GM19240 (cell line): ENCODE measurements around the gene C12orf57.

ENCODE experiments used
- DNase-seq: peaks from one replicate; pipeline ENCODE4 v3.0.0; 2011; ENCODE audit warnings: low spot score; ENCODE audit not compliant: insufficient read length

Gene C12orf57

DNA sequence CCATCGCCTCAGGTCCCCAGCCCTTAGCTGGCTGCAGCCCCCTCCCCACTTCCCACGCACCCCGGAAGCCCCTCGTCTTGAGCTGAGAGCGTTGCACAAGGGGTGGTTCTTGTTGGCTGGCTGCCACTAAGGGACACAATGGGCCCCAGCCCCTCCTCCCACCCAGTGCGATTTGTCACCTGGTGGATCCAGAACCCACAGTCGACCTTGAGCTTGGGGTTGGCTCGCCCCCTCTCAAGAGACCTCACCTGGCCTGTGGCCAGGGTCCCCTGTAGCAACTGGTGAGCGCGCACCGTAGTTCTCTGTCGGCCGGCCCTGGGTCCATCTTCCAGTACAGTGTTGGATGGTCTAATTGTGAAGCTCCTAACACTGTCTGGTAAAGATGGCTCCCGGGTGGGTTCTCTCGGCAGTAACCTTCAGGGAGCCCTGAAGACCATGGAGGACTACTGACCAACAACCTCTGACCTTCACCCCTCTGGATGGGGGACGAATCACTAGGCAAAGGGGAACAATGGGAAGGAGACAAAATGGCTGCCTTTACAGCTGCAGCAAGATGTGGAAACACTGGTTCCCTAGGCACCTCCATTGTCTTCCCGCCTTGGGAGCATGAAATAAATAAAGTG is 20.1 kb downstream of the C12orf57 start:
- DNase-seq = no peak

DNA sequence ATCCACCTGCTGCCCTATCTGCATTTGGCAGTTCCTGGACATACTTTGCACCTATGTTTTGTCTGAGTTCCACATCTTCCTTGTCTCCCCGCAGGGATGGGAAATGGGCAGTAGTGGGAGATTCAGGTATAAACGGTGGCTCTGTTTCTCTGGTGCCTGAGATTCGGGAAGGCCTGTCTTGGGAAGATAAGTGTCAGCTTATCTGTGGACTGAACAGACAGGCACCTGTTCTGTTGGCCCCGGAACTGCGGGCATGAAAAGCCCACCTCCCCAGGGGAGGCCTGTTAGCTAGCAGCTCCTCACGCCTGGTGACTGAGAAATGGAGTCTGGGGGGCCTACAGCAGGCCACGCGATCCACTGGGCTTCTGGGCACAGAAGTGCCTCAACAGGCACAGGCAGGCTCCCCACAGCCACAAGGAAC is 20.8 kb downstream of the C12orf57 start:
- no peak for DNase-seq

DNA sequence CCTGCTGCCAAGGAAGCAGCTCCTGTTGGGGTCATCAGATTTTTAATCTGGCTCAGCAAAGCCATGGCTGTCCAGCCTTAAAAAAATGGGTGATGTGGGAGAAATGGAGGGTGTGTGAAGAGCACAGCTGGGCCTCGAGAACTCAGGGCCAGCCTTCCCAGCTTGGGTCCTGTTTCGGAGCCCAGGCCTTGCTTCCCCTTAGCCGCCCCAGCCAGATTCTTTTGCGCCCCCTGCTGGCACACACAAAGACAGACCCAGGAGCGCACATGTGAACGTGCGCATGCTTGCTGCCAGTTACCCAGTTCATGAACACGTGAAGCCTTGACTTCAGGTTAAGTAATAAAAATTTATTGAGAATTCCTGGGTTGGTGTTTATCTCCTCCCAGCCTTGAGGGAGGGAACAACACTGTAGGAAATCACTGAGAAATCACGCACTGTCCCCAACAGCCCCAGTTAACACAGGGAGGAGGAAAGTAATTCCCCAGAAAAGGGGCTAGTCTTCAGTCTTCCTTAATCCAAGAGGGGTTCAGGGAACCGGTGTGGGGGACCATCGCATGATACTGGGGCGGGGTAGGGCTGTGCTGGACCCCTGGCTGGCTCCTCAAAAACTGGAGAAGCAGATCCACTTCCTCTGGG is 21.3 kb downstream of the C12orf57 start:
- DNase-seq = peak; percentile 73

DNA sequence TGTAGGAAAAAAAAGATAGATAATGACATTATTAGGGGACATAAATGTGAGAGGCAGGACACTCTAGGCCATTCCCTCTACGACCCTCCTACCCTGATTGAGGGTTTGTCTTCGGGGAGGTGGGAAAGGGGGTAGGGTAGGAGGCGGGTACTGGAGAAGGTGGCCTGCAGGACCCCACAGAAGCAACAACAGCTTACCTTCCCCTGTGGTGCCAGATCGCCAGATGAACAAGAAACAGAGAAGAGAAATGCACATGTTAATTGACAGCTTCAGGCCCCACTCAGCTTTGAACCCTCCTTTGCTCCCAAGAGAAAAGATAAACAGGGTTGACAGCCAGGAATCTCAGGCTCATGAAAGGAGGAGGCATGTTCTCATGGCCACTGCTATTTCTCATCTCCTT is 21.9 kb downstream of the C12orf57 start:
- no peak for DNase-seq

DNA sequence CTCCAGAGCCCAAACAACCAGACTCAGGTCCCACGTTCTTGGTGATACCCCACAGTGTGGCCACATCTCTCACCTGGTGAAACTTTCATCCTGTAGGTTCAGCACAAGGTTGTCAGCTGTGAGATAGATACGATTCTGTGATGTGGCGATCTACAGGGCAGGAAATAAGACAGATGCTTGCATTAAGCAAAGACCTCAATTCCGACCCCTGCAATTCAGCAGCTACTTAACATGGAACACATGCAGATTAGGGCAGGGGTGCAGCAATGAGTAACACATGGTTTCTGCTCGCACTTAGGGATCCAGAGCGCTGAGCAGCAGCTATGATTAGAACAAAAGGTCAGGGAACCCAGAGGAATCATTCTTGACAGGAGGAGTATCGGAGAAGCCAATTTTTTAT is 22.5 kb downstream of the C12orf57 start:
- DNase-seq = no peak

DNA sequence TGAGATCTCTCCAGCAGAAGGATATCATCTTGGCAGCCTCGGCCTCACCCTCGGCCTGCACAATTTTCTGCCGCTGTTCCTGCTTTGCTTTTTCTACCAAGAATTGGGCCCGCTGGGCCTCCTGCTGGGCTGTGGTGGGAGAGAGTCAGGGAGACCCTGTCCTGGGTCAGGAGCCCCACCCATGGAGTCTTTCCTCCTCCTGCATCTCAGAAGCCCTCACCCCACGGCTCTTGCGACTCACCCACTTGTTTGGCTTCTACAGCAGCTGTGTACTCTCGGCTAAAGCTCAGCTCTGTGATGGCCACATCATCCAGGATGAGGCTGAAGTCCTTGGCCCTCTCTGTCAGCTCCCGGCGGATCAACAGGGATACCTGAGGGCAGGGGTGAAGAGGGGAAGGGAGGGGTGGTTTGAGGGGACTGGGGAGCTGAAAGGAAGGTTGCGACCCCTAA is 23.9 kb downstream of the C12orf57 start:
- DNase-seq = no peak

DNA sequence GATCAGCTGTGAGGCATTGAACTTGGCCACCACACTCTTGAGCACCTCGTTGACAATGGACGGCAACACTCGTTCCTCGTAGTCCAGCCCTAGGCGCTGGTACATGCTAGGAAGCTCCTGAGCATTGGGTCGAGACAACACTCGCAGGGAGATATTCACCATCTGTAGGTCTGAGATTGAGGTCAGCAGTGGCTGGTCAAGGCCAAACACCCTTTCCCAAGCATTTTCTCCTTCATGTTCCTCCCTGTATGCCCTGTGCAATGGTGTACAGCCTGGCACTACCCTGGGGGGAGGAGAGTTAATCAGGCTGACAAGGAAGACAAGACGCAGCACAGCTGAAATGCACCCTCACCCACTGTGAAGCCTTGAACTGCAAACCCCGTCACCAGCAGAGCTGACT is 24.6 kb downstream of the C12orf57 start:
- no peak for DNase-seq

DNA sequence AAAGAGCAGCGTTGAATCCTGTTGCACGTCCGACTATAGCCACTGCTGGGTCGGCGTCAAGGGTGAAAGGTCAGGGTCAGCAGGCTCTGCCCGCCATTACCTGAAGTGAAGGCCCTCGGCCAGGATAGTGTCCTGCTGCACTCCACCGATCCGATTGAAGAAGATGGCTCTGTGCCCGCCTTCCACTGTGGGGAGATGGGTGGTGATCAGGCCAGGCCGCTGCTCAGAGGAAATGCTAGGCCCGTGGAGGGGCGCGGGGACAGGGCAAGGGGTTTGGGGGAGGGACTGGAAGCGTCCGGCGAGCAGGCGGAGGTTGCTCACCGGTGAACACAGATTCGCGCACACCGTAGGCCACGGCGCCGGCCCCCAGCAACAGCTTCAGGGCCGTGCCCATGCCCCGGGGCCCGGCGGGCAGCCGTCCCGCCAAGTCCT is 26.3 kb downstream of the C12orf57 start:
- DNase-seq = no peak

DNA sequence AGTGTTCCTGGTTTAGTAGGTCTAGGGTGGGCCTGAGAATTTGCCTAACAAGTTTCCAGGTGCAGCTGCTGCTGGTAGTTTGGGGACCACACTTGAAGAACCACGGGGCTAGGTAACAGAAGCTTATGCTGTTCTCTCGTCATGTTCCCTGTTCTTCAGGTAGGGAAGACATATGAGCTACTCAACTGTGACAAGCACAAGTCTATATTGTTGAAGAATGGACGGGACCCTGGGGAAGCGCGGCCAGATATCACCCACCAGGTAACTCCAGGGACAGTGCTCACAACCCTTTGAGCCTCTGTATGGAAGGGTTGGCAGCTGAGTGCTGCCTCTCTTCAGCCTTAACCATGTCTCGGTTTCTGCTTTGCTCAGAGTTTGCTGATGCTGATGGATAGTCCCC is 30.4 kb downstream of the C12orf57 start:
- no peak for DNase-seq

DNA sequence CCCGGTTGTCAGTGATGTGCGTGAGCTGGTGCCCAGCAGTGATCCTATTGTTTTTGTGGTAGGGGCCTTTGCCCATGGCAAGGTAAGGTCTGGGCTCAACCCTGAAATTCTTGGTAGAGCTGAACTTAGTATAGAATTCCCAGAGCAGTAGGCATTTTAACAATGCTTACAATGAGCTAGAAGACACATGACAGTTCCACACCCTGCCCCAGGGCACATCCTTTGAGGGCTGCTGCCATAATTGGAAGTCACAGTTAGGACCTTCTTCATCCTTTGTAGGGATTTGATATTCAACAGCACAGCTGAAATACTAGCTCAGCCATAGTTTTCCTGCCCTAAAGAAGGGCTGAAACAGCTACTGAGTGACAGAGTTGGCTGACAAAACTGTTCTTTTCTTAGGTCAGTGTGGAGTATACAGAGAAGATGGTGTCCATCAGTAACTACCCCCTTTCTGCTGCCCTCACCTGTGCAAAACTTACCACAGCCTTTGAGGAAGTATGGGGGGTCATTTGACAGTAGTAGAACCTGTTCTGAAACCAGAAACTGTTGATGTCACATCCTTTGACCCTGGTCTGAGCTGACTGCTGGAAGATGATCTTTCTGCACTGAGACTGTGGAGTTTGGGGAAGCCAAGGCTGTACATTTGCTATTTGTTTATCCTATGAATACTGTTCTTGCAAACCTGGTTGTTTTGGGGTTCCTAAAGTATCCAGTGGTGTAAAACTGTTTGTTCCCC is 31.6 kb downstream of the C12orf57 start:
- DNase-seq = no peak

DNA sequence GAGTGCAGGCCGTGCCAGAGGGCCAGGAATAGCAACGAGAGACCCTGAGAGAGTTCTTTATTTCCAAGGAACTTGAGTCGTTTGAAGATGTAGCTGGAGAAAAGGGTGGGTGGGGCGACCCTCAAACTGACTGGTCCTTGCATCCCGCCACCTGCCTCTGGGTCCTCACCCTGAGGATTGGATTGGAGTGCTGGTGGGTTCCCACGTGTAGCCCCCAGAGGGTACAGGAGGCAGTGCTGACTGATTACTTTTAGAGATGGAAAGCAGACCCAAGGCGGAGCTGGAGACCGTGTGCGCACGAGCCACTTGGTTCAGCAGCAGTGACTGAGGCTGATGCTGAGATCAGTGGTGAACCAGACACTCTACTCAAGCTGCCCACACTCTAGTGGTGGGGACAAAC is 33.8 kb downstream of the C12orf57 start:
- DNase-seq = no peak

DNA sequence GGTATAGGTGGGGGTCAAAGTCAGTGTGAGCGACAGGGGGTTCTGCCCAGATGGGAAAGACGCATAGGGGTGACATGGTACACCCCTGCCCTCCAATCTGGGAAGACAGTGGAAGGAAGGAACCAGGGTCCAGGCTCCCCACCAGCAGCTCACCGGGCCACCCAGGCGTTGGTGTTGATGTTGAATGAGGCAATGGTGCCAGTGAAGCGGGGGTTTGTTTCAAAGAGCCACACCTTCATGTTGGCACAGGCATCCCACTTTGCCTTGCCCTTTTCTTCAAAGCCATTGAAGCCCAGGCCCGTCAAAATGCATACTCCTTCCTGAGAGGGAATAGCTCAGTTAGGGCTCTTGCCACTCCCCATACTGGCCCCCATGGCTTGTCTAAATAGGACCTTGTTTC is 34.4 kb downstream of the C12orf57 start:
- DNase-seq = no peak

DNA sequence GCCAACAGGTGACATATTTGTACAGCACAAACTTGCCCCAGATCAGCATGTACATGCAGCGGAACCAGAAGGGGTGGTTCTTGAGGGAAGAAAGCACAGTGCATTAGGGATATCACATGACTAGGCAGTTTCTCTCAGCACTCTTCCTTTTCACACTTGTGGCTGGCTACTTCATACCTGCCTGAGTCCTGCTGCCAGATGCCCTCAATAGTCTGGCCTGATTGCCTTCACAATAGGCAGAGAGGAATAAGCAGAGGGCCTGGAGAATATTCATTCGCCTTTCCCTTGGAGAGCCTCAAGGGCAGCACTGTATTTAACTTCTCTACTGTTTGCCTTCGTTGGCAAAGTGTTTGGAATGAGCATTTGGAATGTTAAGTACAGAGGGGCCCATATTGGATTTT is 34.8 kb downstream of the C12orf57 start:
- DNase-seq = no peak

DNA sequence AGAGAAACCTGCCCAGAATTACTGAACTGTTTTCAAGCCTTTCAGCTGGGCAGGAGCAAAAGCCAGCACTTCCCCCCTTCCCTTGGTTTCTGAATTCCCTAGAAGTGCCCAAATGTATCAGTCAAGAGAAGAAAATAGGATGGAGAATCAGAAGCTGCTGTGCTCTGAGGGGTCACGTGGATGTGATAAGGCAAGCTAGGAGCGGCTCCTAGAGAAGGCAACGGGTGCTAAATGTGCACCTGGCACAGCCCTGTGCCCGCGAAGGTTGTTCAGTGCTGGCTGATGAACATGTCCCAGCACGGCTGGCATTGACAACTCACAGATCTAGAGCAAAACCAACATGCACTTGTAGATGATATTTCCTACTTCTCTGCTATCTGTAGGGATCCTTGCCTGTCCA is 35.2 kb downstream of the C12orf57 start:
- no peak for DNase-seq

DNA sequence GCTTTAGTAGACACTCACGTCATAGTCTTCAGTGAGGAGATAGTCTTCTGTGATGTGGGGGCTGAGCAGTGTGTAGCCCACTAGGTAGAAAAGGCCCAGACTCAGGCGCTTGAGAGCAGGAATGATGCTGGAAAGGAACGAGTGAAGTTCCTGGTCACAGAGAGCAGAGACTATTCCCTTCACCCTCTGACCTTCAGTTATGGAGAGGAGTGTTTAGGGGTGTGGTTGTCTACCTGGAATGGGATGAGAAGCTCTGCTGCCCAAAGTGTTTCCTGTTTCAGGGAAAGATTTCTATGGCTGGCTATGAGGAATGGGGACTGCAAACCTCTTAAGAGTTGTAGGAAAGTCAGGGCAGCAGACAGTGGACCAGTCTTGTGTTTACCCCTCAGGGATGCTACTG is 35.6 kb downstream of the C12orf57 start:
- DNase-seq = no peak

DNA sequence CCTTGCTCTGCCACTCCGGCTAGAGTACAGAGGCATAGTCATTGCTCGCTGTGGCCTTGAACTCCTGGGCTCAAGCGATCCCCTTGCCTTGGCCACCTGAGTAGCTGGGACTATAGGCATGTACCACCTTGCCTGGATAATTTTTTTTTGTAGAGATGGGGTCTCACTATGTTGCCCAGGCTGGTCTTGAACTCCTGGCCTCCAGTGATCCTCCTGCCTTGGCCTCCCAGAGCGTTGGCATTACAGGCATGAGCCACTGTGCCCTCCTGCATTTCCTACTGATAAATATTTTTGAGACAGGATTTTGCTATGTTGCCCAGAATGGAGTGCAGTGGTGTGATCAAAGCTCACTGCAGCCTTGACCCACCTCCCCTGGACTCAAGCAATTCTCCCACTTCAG is 36.3 kb downstream of the C12orf57 start:
- DNase-seq = no peak

DNA sequence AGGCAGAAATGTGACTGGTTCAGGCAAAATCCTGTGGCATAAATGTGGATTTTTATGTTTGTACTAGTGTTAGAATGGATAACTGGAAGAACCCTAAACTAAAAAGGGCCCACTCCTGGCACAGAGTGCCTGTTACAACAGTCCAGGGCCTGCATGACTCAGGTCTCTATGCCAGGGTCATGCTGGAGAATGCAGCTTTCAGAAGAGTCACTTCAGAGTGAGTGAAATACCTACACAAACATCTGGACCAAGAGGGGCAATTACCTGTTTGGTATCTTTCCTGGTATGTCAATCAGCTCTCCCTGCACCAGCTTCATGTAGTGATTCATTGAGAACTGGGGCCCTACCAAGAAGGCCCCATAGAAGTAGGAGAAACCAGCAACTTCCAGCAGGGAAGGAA is 36.9 kb downstream of the C12orf57 start:
- DNase-seq = no peak

DNA sequence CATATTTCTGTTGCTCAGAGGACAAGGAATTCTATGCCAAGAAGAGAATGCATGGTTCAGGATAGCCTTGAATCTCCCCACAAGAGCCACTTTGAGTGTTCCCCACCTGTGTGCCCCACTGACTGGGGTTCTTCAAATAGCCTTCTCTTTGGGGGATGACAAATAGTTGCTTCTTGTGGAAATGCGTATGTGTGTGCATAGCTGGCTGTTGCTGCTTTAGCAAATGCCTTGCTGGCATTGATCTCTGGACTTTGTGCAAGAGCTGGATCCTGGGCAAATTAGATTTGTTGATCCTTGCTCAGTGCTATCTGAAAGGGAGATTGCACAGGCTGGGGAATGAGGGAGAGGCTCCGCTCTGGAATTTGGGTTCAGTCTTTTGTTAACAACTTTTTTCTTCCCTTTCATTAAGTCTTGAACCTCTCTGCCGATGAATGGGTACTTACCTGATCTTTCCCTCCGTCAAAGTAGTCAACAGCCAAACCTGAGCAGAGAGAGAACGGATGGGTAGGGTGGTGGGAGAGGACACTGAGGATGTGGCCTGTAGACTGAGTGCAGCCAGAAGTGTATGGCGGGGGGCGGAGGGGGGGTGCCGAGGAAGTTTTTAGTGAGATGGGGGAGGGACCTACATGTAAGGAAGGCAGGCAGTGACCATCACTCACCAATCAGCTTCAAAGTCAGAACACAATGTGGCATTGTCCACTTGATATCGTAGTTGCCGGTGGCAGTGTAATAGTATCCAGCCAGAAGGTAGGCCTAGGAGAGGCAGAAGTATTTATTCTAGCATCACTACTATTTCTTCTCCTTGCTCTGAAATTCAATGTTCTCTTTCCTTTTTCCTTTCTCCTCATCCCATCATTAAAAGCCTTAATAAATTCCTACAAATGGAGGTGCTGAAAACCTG is 37.6 kb downstream of the C12orf57 start:
- no peak for DNase-seq

DNA sequence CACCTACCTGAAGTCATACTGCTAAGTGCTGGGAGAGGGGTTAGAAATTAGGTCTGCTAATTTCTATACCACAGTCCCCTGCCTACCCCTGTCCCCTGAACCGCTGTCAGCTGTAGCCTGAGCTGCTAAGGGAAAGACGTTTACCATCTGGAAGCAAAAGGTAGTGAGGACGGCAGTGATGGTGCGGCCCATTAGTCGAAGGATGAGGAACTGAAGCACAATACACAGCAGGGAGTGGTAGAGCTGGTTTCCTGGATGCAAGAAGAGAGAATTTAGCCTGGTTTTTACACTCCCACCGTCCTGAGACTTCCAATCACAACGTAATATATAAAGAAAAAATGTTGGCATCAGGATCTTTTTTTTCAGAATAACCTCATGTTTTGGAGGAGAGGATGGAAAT is 38.7 kb downstream of the C12orf57 start:
- DNase-seq = no peak

DNA sequence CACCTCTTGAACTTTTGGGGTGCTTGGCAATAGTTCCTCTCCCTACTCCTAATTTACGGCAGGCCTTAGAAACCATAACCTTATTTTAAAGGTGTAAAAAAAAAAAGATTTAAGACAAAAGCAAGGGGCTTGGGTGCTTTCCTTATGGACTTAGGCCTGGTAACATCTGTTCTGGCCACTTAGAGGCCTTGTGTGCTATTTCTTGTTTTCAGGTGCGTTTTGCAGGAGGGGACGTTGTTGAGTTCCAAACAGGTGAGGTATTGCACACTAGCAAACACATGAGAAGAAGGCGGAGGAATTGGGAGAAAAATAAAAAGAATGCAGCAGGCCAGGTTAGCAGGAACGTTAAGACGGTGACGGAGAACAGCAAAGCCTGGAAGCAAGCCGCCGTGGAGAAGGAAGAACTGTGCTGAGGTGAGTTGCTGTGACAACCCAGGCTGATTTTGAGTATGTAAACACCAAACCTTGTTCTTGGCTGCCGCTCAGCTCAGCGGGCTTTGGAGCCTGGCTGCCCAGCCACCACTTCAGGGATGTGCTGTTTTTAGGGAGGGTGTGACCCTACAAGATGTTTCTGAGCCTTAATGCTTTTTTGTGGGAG is 44.2 kb downstream of the C12orf57 start:
- no peak for DNase-seq
